Right lobe of liver (tissue), 4 donors: ENCODE measurements around the gene COQ9.

ENCODE experiments used
- POLR2A ChIP-seq: fragments of 450-650 bp; IDR thresholded peaks from one replicate; pipeline ENCODE4 v1.6.1; 2017; ENCODE audit warnings: antibody characterized with exemption, mild to moderate bottlenecking
- TF ChIP-seq, protein P1 (sequence below), 4 donors: fragments of 200-600 bp in 3 of 4; fragments of 450-650 bp in 1 of 4; IDR thresholded peaks; one replicate each; pipeline versions ENCODE4 v1.5.1 to v1.8.0; 2016 to 2022; ENCODE audit warnings: antibody characterized with exemption in 4 of 4, mild to moderate bottlenecking in 2 of 4
- donor health status: DM: no; HTN: no; CAD: no.
- donor health status: DM: no; HTN: no; CAD: no.
- donor health status: DM: no; HTN: yes; CAD: no.

DNA sequence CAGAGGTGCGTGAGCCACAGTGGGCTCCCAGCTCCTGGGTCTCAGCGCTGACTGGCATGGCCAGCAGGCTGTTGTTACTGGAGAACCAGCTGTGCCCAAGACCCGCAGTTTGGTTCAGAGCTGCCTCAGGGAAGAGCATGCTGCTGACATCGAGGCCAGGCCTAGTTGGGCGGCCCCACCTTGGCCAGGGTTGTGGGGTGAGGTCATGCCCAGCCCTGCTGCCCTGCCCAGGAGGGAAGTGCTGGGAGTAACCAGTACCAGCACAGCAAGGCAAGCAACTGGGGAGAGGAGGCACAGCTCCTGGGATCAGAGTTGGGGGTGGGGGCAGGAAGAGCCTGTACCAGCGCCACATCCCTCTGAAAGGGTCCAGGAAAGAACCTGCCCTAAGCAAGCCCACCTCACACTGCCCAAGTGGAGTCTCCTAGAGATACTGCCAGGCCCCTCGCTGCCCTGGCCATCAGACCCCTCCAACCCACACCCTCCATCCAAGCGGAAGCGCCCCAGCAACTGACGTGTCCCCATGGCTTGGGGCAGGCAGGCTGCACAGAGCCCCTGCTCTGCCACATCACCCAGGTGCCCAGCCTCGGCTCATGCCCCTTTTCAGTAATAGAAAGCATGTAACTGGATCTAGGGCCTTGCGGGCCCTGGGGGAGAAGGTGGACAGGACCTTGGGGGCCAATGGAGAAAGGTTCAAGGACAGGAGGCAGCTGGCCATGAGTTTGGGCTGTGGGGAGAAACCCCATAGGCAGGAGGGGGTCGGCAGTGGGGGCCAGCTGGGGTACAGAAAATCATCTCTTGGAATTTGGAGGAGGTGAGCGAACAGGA, 38.0 kb downstream of the COQ9 start:
- TF ChIP-seq, protein P1, sequence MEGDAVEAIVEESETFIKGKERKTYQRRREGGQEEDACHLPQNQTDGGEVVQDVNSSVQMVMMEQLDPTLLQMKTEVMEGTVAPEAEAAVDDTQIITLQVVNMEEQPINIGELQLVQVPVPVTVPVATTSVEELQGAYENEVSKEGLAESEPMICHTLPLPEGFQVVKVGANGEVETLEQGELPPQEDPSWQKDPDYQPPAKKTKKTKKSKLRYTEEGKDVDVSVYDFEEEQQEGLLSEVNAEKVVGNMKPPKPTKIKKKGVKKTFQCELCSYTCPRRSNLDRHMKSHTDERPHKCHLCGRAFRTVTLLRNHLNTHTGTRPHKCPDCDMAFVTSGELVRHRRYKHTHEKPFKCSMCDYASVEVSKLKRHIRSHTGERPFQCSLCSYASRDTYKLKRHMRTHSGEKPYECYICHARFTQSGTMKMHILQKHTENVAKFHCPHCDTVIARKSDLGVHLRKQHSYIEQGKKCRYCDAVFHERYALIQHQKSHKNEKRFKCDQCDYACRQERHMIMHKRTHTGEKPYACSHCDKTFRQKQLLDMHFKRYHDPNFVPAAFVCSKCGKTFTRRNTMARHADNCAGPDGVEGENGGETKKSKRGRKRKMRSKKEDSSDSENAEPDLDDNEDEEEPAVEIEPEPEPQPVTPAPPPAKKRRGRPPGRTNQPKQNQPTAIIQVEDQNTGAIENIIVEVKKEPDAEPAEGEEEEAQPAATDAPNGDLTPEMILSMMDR (IDR thresholded peaks at IDR 0.05), result no peak
- no peak for TF ChIP-seq POLR2A
